MM.1S (cell line): Measurements from ENCODE around the gene PLXNB1.

ENCODE experiments used
- DNase-seq: peaks from one replicate; pipeline ENCODE4 v3.0.0-alpha.2; 2015
- H2AFZ ChIP-seq: fragments of 300-600 bp; sonication (generic); 2 replicates; pipeline ENCODE4 v1.6.0; 2016; ENCODE audit warnings: antibody characterized with exemption, low read length
- H3F3A ChIP-seq: fragments of 300-600 bp; sonication (generic); 2 replicates; pipeline ENCODE4 v1.6.1; 2016; ENCODE audit warnings: mild to moderate bottlenecking, antibody characterized with exemption, low read length, moderate library complexity, mixed read lengths; ENCODE audit not compliant: insufficient read depth
- H3K27ac ChIP-seq: fragments of 300-600 bp; sonication (generic); 2 replicates; pipeline ENCODE4 v1.5.1; 2016; ENCODE audit warnings: mild to moderate bottlenecking, low read length
- H3K27me3 ChIP-seq: fragments of 300-600 bp; sonication (generic); replicated peaks from 2 replicates; pipeline ENCODE4 v1.6.0; 2016; ENCODE audit warnings: low read length; ENCODE audit not compliant: insufficient read depth
- H3K36me3 ChIP-seq: fragments of 300-600 bp; sonication (generic); replicated peaks from 2 replicates; pipeline ENCODE4 v1.6.1; 2016; ENCODE audit warnings: mild to moderate bottlenecking, low read length, mixed read lengths; ENCODE audit not compliant: insufficient read depth
- H3K4me1 ChIP-seq: fragments of 300-600 bp; sonication (generic); 2 replicates; pipeline ENCODE4 v1.6.1; 2016; ENCODE audit warnings: low read length, mixed read lengths
- H3K4me2 ChIP-seq: fragments of 300-600 bp; sonication (generic); 2 replicates; pipeline ENCODE4 v1.6.0; 2016; ENCODE audit warnings: low read depth, low read length
- H3K4me3 ChIP-seq: fragments of 300-600 bp; sonication (generic); 2 replicates; pipeline ENCODE4 v1.5.1; 2016; ENCODE audit warnings: low read length, mixed read lengths
- H3K79me2 ChIP-seq: fragments of 300-600 bp; sonication (generic); 2 replicates; pipeline ENCODE4 v1.6.1; 2016; ENCODE audit warnings: mixed run types, low read length, mixed read lengths
- H3K9ac ChIP-seq: fragments of 300-600 bp; sonication (generic); 2 replicates; pipeline ENCODE4 v1.6.1; 2016; ENCODE audit warnings: low read length, mixed read lengths
- H3K9me2 ChIP-seq: fragments of 300-600 bp; sonication (generic); replicated peaks from 2 replicates; pipeline ENCODE4 v1.6.1; 2016; ENCODE audit warnings: mild to moderate bottlenecking, low read length, mixed read lengths; ENCODE audit not compliant: insufficient read depth
- H3K9me3 ChIP-seq: fragments of 300-600 bp; sonication (generic); replicated peaks from 2 replicates; pipeline ENCODE4 v1.6.1; 2016; ENCODE audit warnings: mild to moderate bottlenecking, low read length, mixed read lengths; ENCODE audit not compliant: insufficient read depth
- H4K20me1 ChIP-seq: fragments of 300-600 bp; sonication (generic); 2 replicates; pipeline ENCODE4 v1.6.1; 2016; ENCODE audit warnings: mild to moderate bottlenecking, low read length, moderate library complexity, mixed read lengths; ENCODE audit not compliant: insufficient read depth
- CTCF ChIP-seq: fragments of 300-600 bp; sonication (generic); IDR thresholded peaks from 2 replicates; pipeline ENCODE4 v1.5.1; 2016; ENCODE audit warnings: antibody characterized with exemption, low read length, mixed read lengths
- EZH2 ChIP-seq: fragments of 300-600 bp; sonication (generic); optimal IDR thresholded peaks from 2 replicates; pipeline ENCODE3; 2017; ENCODE audit warnings: low read depth, mild to moderate bottlenecking, antibody characterized with exemption, low read length, mixed read lengths
- EZH2phosphoT487 ChIP-seq: fragments of 300-600 bp; sonication (generic); IDR thresholded peaks from 2 replicates; pipeline ENCODE4 v1.6.1; 2018; ENCODE audit warnings: antibody characterized with exemption, low read length

The PLXNB1 gene

GRCh38 chr3:48469046-48469915 is 39.4 kb upstream of the PLXNB1 start:
- Histone ChIP-seq H3K4me2 (no peak overlapping the region), H2AFZ (no peak overlapping the region), H3K4me1 (peaks cover 28% of the 10 kb centered on the region), H3K4me3 (no peak overlapping the region), H3F3A (peaks cover 7% of the 10 kb centered on the region; the same call in 1 of the 2 replicates), H3K36me3 (no peaks in the 10 kb centered on the region), H4K20me1 (no peaks in the 10 kb centered on the region), H3K27me3 (no peaks in the 10 kb centered on the region), H3K27ac (no peak overlapping the region), H3K9me3 (no peaks in the 10 kb centered on the region), H3K9me2 (no peaks in the 10 kb centered on the region), H3K9ac (no peak overlapping the region), H3K79me2 (peaks cover 63% of the 10 kb centered on the region)
- DNase-seq = no peak
- TF ChIP-seq EZH2 = no peak
- TF ChIP-seq CTCF = no peak
- no peak for TF ChIP-seq EZH2phosphoT487

- no peak overlapping the region for H3K9ac ChIP-seq
- peaks cover 63% of the 10 kb centered on the region for H3K79me2 ChIP-seq
- H3K4me1 ChIP-seq = peaks cover 23% of the 10 kb centered on the region
- TF ChIP-seq CTCF (no peak), EZH2 (no peak), EZH2phosphoT487 (no peak)
- peaks cover 7% of the 10 kb centered on the region; the same call in 1 of the 2 replicates for H3F3A ChIP-seq
- H2AFZ ChIP-seq = no peak overlapping the region
- H3K27me3 ChIP-seq = no peaks in the 10 kb centered on the region
- no peaks in the 10 kb centered on the region for H3K9me3 ChIP-seq
- peak overlapping the region; percentile 11; the same call in 1 of the 2 replicates for H3K27ac ChIP-seq
- H4K20me1 ChIP-seq = no peaks in the 10 kb centered on the region
- H3K4me2 ChIP-seq = no peak overlapping the region; the same call in 1 of the 2 replicates
- no peaks in the 10 kb centered on the region for H3K36me3 ChIP-seq
- DNase-seq = no peak
- H3K9me2 ChIP-seq = no peaks in the 10 kb centered on the region
- H3K4me3 ChIP-seq = no peak overlapping the region
These were observed 38.4 kb upstream of the PLXNB1 start for GRCh38 chr3:48468329-48468731.

GRCh38 chr3:48467473-48468267 is 37.8 kb upstream of the PLXNB1 start:
- H2AFZ ChIP-seq = no peak overlapping the region
- H3K36me3 ChIP-seq = no peaks in the 10 kb centered on the region
- H3F3A ChIP-seq = peaks cover 7% of the 10 kb centered on the region; the same call in 1 of the 2 replicates
- H3K4me1 ChIP-seq = peaks cover 21% of the 10 kb centered on the region
- no peaks in the 10 kb centered on the region for H3K27me3 ChIP-seq
- DNase-seq = no peak
- no peaks in the 10 kb centered on the region for H3K9me2 ChIP-seq
- H3K9me3 ChIP-seq = no peaks in the 10 kb centered on the region
- H3K79me2 ChIP-seq = peaks cover 63% of the 10 kb centered on the region
- TF ChIP-seq EZH2 (no peak), CTCF (no peak), EZH2phosphoT487 (no peak)
- peak overlapping the region; percentile 11; the same call in 1 of the 2 replicates for H3K27ac ChIP-seq
- H3K9ac ChIP-seq = peak overlapping the region; percentile 93; the same call in 1 of the 2 replicates
- peak overlapping the region; percentile 94 for H3K4me2 ChIP-seq
- H4K20me1 ChIP-seq = no peaks in the 10 kb centered on the region
- H3K4me3 ChIP-seq = peak overlapping the region; percentile 91
